K562 (cell line): ENCODE results near the gene ZNF428. TPM values are rescaled to one million over a fixed set of nuclear protein-coding genes. Genes with fewer than 3 reads are reported as not detected.
A peak's percentile ranks its signal among the peaks of the same experiment; 100 is the strongest.

Source experiments
- CBX5 ChIP-seq: IDR thresholded peaks from 2 replicates; pipeline ENCODE4 v1.6.1; 2014; ENCODE audit warnings: low read depth, borderline replicate concordance
- CEBPB ChIP-seq: fragments of 450-650 bp; IDR thresholded peaks from 2 replicates; pipeline ENCODE4 v1.6.1; 2016; ENCODE audit warnings: missing genetic modification characterization, missing compliant biosample characterization
- CLOCK ChIP-seq: fragments of 250-450 bp; sonication (Bioruptor Pico); IDR thresholded peaks from 2 replicates; pipeline ENCODE4 v1.4.0; 2020; ENCODE audit warnings: mild to moderate bottlenecking, moderate library complexity, borderline replicate concordance
- FOXJ2 ChIP-seq: fragments of 200-800 bp; sonication (Bioruptor generic); IDR thresholded peaks from 2 replicates; pipeline ENCODE4 v1.6.1; 2016; ENCODE audit warnings: missing genetic modification characterization, missing compliant biosample characterization
- HDAC2 ChIP-seq: fragments of 450-650 bp; IDR thresholded peaks from 2 replicates; pipeline ENCODE4 v1.6.1; 2016; ENCODE audit warnings: mild to moderate bottlenecking
- HMGXB4 ChIP-seq: sonication (generic); formaldehyde crosslinking; IDR thresholded peaks from 2 replicates; pipeline ENCODE4 v1.8.1; 2023; ENCODE audit warnings: mild to moderate bottlenecking, missing genetic modification reagents
- MYNN ChIP-seq, 2 experiments: sonication (generic); formaldehyde crosslinking in 1 of 2; IDR thresholded peaks; 2 replicates each; pipeline versions ENCODE4 v1.5.0 to v1.6.1; 2016 to 2020; ENCODE audit warnings: antibody characterized with exemption in 1 of 2, missing genetic modification reagents in 1 of 2
- REST ChIP-seq, 2 experiments: fragments of 450-650 bp; formaldehyde crosslinking in 1 of 2; IDR thresholded peaks; 2 replicates each; pipeline versions ENCODE4 v1.4.0 to v1.6.1; 2014 to 2020; ENCODE audit warnings: mild to moderate bottlenecking in 2 of 2, borderline replicate concordance in 1 of 2, low read depth in 1 of 2
- SMARCA5 ChIP-seq: fragments of 450-650 bp; IDR thresholded peaks from 2 replicates; pipeline ENCODE4 v1.6.1; 2016
- TBL1XR1 ChIP-seq, 2 experiments: IDR thresholded peaks; 2 replicates each; pipeline ENCODE4 v1.6.1; 2012; ENCODE audit warnings: improper control_type of control experiment in 2 of 2, low read length in 2 of 2, mild to moderate bottlenecking in 1 of 2
- YY1 ChIP-seq, 3 experiments: IDR thresholded peaks; 2 replicates each; pipeline ENCODE4 v1.6.1; 2011; ENCODE audit warnings: low read length in 2 of 3, mild to moderate bottlenecking in 2 of 3, moderate library complexity in 2 of 3, borderline replicate concordance in 1 of 3, control low read depth in 1 of 3, low read depth in 1 of 3; ENCODE audit not compliant: insufficient read depth in 3 of 3, insufficient replicate concordance in 2 of 3, control insufficient read depth in 1 of 3, insufficient read length in 1 of 3; ENCODE audit errors: extremely low read depth in 1 of 3
- ZNF12 ChIP-seq: sonication (generic); formaldehyde crosslinking; IDR thresholded peaks from 2 replicates; pipeline ENCODE4 v1.4.0; 2020; ENCODE audit warnings: mild to moderate bottlenecking, missing genetic modification reagents
- ZNF584 ChIP-seq: fragments of 200-800 bp; sonication (Bioruptor generic); IDR thresholded peaks from 2 replicates; pipeline ENCODE4 v1.6.1; 2016; ENCODE audit warnings: low read depth, mild to moderate bottlenecking, missing genetic modification characterization, missing compliant biosample characterization
- polyA plus RNA-seq, 8 experiments: library from polyadenylated mRNA; depleted of rRNA in 4 of 8; stranded (reverse) in 5 of 8; unstranded in 3 of 8; fragments of >200 nt; fragmentation: Nextera tagmentation in 2 of 8; fragmentation: Illumina TruSeq in 1 of 8; extraction: Ambion mirVana in 2 of 8; extraction: Trizol in 1 of 8; gene quantifications; 2 replicates each; pipeline versions ENCODE4 v1.2.1 to v1.2.3, GENCODE V29; 2011 to 2014; ENCODE audit warnings: inconsistent platforms in 1 of 8, missing spikeins in 1 of 8
- total RNA-seq, 7 experiments: library from RNA; depleted of rRNA in 6 of 7; stranded (reverse); fragments of >200 nt in 6 of 7; fragmentation: Illumina TruSeq in 2 of 7; extraction: Trizol in 2 of 7; gene quantifications; 2 replicates each; pipeline versions ENCODE4 v1.2.1 to v1.2.3, GENCODE V29; 2011 to 2021; ENCODE audit warnings: low replicate concordance in 1 of 7

ZNF428 gene
- total and polyA plus RNA-seq, 9 of the 15 experiments (the other 6 are each of a cell fraction or from before 2014, with no cell fraction given), result 0.15 to 85.7 (median 15.9) TPM

- TF ChIP-seq CLOCK (no peak), CEBPB (tag) (no peak), FOXJ2 (tag) (no peak), ZNF584 (CRISPR knock-in tag) (no peak), MYNN (IDR thresholded peaks at IDR 0.05) (0 out of 2 replicates have a peak, but pooled peaks have one; percentile 15), MYNN (CRISPR knock-in tag; IDR thresholded peaks at IDR 0.05) (no peak), SMARCA5 (no peak), HDAC2 (0 out of 2 replicates have a peak, but pooled peaks have one; percentile 34), REST (IDR thresholded peaks at IDR 0.05; ENCODE audit: borderline replicate concordance) (peak; percentile 69; the same call in 1 of the 2 replicates), REST (CRISPR knock-in tag; IDR thresholded peaks at IDR 0.05; ENCODE audit: low read depth) (no peak), CBX5 (no peak), TBL1XR1 (IDR thresholded peaks at IDR 0.05; ENCODE audit: low read length in 2 of 2) (no peak), ZNF12 (CRISPR knock-in tag) (no peak), HMGXB4 (no peak), YY1 (IDR thresholded peaks at IDR 0.05; ENCODE audit: borderline replicate concordance in 1 of 3, control insufficient read depth in 1 of 3, extremely low read depth in 1 of 3, insufficient read depth in 3 of 3, insufficient read length in 1 of 3, insufficient replicate concordance in 2 of 3, low read depth in 1 of 3, low read length in 2 of 3) (peak in 1 of 3 experiments; percentile 58)
These were observed 32.5 kb upstream of the ZNF428 start (continued) for GRCh38 chr19:43651758-43652545.
